ENCODE measurements around the gene TRAPPC12.

The TRAPPC12 gene

GRCh38 chr2:3409627-3410170, 30.2 kb downstream of the TRAPPC12 start:
- DNase-seq: no peak

GRCh38 chr2:3411103-3411502, 31.6 kb downstream of the TRAPPC12 start:
- DNase-seq: no peak

- no peak for DNase-seq
Measured at GRCh38 chr2:3413697-3414096, 34.2 kb downstream of the TRAPPC12 start.

GRCh38 chr2:3414133-3414860, 34.8 kb downstream of the TRAPPC12 start:
- DNase-seq: no peak

- no peak for DNase-seq
Measured at GRCh38 chr2:3418766-3419404, 39.4 kb downstream of the TRAPPC12 start.

- no peak for DNase-seq
Measured at GRCh38 chr2:3420076-3420768, 40.7 kb downstream of the TRAPPC12 start.

GRCh38 chr2:3420769-3421397, 41.4 kb downstream of the TRAPPC12 start:
- no peak for DNase-seq

- no peak for DNase-seq
Measured at GRCh38 chr2:3421580-3421979, 42.1 kb downstream of the TRAPPC12 start.

- DNase-seq: no peak
Measured at GRCh38 chr2:3422161-3422779, 42.8 kb downstream of the TRAPPC12 start.

- no peak for DNase-seq
Measured at GRCh38 chr2:3423492-3424170, 44.1 kb downstream of the TRAPPC12 start.

GRCh38 chr2:3424171-3424795, 44.8 kb downstream of the TRAPPC12 start:
- DNase-seq: no peak

GRCh38 chr2:3426615-3427014, 47.1 kb downstream of the TRAPPC12 start:
- DNase-seq: no peak

GRCh38 chr2:3427272-3427671, 47.8 kb downstream of the TRAPPC12 start:
- no peak for DNase-seq

- DNase-seq: no peak
Measured at GRCh38 chr2:3428577-3428976, 49.1 kb downstream of the TRAPPC12 start.

- DNase-seq: no peak
Measured at GRCh38 chr2:3429066-3429610, 49.6 kb downstream of the TRAPPC12 start.

- no peak for DNase-seq
Measured at GRCh38 chr2:3430172-3430571, 50.7 kb downstream of the TRAPPC12 start.

- no peak for DNase-seq
Measured at GRCh38 chr2:3430740-3431490, 51.4 kb downstream of the TRAPPC12 start.

GRCh38 chr2:3432067-3432466, 52.6 kb downstream of the TRAPPC12 start:
- no peak for DNase-seq

GRCh38 chr2:3432693-3433338, 53.3 kb downstream of the TRAPPC12 start:
- DNase-seq: no peak

GRCh38 chr2:3433339-3433699, 53.8 kb downstream of the TRAPPC12 start:
- no peak for DNase-seq
